Smooth muscle cell (in vitro differentiated cells): ENCODE measurements around the gene PLD4. TPM values are rescaled to one million over a fixed set of nuclear protein-coding genes. Genes with fewer than 3 reads are reported as not detected.

Experiments
- DNase-seq: peaks from one replicate; lab custom pipeline; 2025; ENCODE audit not compliant: unreplicated experiment; lab: John Stamatoyannopoulos, UW
- H2AFZ ChIP-seq: fragments of 200-600 bp; sonication (generic); 2 replicates; pipeline ENCODE4 v1.6.0; 2016; ENCODE audit warnings: antibody characterized with exemption, low read depth, mild to moderate bottlenecking
- H3F3A ChIP-seq: fragments of 200-600 bp; sonication (generic); 2 replicates; pipeline ENCODE4 v1.6.0; 2017; ENCODE audit warnings: antibody characterized with exemption, low read depth
- H3K27ac ChIP-seq: fragments of 200-600 bp; sonication (generic); 2 replicates; pipeline ENCODE4 v1.5.1; 2016; ENCODE audit warnings: low read depth, mild to moderate bottlenecking
- H3K27me3 ChIP-seq: fragments of 200-600 bp; sonication (generic); 2 replicates; pipeline ENCODE4 v1.6.1; 2016; ENCODE audit warnings: low read depth, mild to moderate bottlenecking
- H3K36me3 ChIP-seq: fragments of 200-600 bp; sonication (generic); 2 replicates; pipeline ENCODE4 v1.5.1; 2016; ENCODE audit warnings: low read depth
- H3K4me1 ChIP-seq: fragments of 200-600 bp; sonication (generic); 2 replicates; pipeline ENCODE4 v1.5.1; 2016; ENCODE audit warnings: low read depth
- H3K4me2 ChIP-seq: fragments of 200-600 bp; sonication (generic); 2 replicates; pipeline ENCODE4 v1.6.0; 2016; ENCODE audit warnings: mild to moderate bottlenecking
- H3K4me3 ChIP-seq: fragments of 200-600 bp; sonication (generic); 2 replicates; pipeline ENCODE4 v1.5.1; 2016; ENCODE audit warnings: mild to moderate bottlenecking
- H3K79me2 ChIP-seq: fragments of 200-600 bp; sonication (generic); 2 replicates; pipeline ENCODE4 v1.6.0; 2016; ENCODE audit warnings: low read depth, mild to moderate bottlenecking
- H3K9ac ChIP-seq: fragments of 200-600 bp; sonication (generic); 2 replicates; pipeline ENCODE4 v1.6.0; 2016; ENCODE audit warnings: low read depth
- H3K9me3 ChIP-seq: fragments of 200-600 bp; sonication (generic); replicated peaks from 2 replicates; pipeline ENCODE4 v1.5.1; 2016; ENCODE audit warnings: low read depth
- H4K20me1 ChIP-seq: fragments of 200-600 bp; sonication (generic); 2 replicates; pipeline ENCODE4 v1.6.0; 2016; ENCODE audit warnings: low read depth
- CTCF ChIP-seq: fragments of 200-600 bp; sonication (generic); IDR thresholded peaks from 2 replicates; pipeline ENCODE4 v1.5.1; 2017; ENCODE audit warnings: borderline replicate concordance, mild to moderate bottlenecking, antibody characterized with exemption; ENCODE audit not compliant: insufficient read depth, poor library complexity, severe bottlenecking
- WGBS: methylation state at CpG from one replicate; pipeline ENCODE4 v1.1.7; 2016; ENCODE audit warnings: low lambda C conversion rate; 5-methylcytosine and 5-hydroxymethylcytosine counted together
- polyA plus RNA-seq: library from polyadenylated mRNA; unstranded; fragments of >200 nt; fragmentation: Nextera tagmentation; extraction: Ambion mirVana; gene quantifications from 2 replicates; pipeline ENCODE4 v1.2.1, GENCODE V29; 2016
- total RNA-seq: library from RNA; depleted of rRNA; stranded (reverse); fragments of >200 nt; gene quantifications from 2 replicates; pipeline ENCODE4 v1.2.3, GENCODE V29; 2014

PLD4 gene
- total and polyA plus RNA-seq, 2 experiments from 2014 or later = 0.06 to 0.09 TPM

GRCh38 chr14:104935026-104935650 is 10.5 kb downstream of the PLD4 start:
- Histone ChIP-seq H4K20me1 (no peaks in the 10 kb centered on the region), H3K4me1 (no peaks in the 10 kb centered on the region), H3K27ac (no peak overlapping the region), H3K36me3 (no peaks in the 10 kb centered on the region), H3K27me3 (peaks cover 45% of the 10 kb centered on the region), H3K9ac (no peak overlapping the region), H3K9me3 (no peaks in the 10 kb centered on the region), H2AFZ (no peak overlapping the region), H3K79me2 (no peaks in the 10 kb centered on the region), H3K4me2 (no peak overlapping the region), H3F3A (no peaks in the 10 kb centered on the region), H3K4me3 (no peak overlapping the region)
- DNase-seq = no peak
- TF ChIP-seq CTCF = no peak
- WGBS = 78% methylated on average over 3 of the region's 3 CpGs

DNA sequence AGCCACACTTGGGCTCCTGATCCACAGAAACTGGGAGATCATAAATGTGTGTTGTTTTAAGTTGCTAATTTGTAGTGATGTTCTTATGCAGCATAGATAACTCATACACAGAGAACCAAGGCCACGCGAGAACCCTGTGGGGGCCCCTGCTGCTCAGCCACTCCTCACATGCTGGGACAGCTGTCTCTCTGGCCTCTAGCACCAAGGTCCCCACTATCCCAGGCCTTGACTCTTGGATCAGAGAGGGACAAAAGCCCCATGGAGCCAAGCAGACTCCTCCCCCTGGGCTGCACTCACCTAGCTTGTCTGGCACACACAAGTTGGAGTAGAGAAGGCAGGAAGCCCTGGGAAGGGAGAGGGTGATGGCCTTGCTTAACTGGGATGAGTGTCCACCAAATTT is 11.3 kb downstream of the PLD4 start:
- Histone ChIP-seq H3K4me1 (no peaks in the 10 kb centered on the region), H3K27ac (no peak overlapping the region), H4K20me1 (no peaks in the 10 kb centered on the region), H3K79me2 (no peaks in the 10 kb centered on the region), H3K9me3 (no peaks in the 10 kb centered on the region), H3K9ac (no peak overlapping the region), H3K27me3 (peaks cover 45% of the 10 kb centered on the region), H3F3A (no peaks in the 10 kb centered on the region), H3K36me3 (no peaks in the 10 kb centered on the region), H3K4me2 (no peak overlapping the region), H3K4me3 (no peak overlapping the region), H2AFZ (no peak overlapping the region)
- 64% methylated on average over 2 of the region's 2 CpGs for WGBS
- DNase-seq = no peak
- no peak for TF ChIP-seq CTCF

- Histone ChIP-seq H3K79me2 (no peaks in the 10 kb centered on the region), H3K9me3 (no peaks in the 10 kb centered on the region), H3K4me2 (no peak overlapping the region), H4K20me1 (no peaks in the 10 kb centered on the region), H3K36me3 (no peaks in the 10 kb centered on the region), H3K9ac (no peak overlapping the region), H3K27me3 (peaks cover 43% of the 10 kb centered on the region), H3F3A (no peaks in the 10 kb centered on the region), H3K27ac (no peak overlapping the region), H3K4me3 (no peak overlapping the region), H2AFZ (no peak overlapping the region), H3K4me1 (no peaks in the 10 kb centered on the region)
- no peak for DNase-seq
- WGBS = 81% methylated on average over 10 of the region's 10 CpGs
- TF ChIP-seq CTCF = no peak
These were observed 11.9 kb downstream of the PLD4 start for GRCh38 chr14:104936361-104937155.

DNA sequence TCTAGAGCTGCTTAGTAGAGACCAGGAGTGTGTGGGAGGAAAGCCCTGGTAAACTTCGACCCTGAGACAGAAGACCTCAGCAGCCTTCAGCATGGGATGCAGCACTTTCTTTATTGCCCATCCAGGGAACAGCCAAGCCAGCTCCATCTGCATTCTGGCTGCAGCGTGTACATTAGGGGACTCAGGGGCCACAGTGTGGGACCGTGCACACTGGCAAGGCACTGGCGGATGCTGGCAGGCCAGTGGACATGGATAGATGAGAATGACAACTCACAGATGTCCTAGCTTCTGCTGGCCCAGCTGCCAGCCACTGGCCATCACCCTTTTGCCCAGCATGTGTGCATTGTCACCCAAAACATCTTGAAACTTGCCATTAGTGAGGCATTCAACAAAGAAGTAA is 12.5 kb downstream of the PLD4 start:
- Histone ChIP-seq H3K27ac (no peak overlapping the region), H3K36me3 (no peaks in the 10 kb centered on the region), H3K4me2 (no peak overlapping the region), H4K20me1 (no peaks in the 10 kb centered on the region), H2AFZ (no peak overlapping the region), H3K79me2 (no peaks in the 10 kb centered on the region), H3K27me3 (peaks cover 37% of the 10 kb centered on the region), H3K4me3 (no peak overlapping the region), H3F3A (no peaks in the 10 kb centered on the region), H3K4me1 (no peaks in the 10 kb centered on the region), H3K9me3 (no peaks in the 10 kb centered on the region), H3K9ac (no peak overlapping the region)
- no peak for TF ChIP-seq CTCF
- 82% methylated on average over 4 of the region's 4 CpGs for WGBS
- no peak for DNase-seq
